AG20443 (cell line): ENCODE measurements around the gene HADHB.
"Not testable (repeated sequence)": the region's sequence is repeated elsewhere in the genome, so short reads cannot be mapped to it uniquely, and the experiment has no call there.

Source experiments
- DNase-seq: peaks from one replicate; pipeline ENCODE4 v3.0.0; 2012; ENCODE audit warnings: low spot score, mixed read lengths

Gene HADHB

DNA sequence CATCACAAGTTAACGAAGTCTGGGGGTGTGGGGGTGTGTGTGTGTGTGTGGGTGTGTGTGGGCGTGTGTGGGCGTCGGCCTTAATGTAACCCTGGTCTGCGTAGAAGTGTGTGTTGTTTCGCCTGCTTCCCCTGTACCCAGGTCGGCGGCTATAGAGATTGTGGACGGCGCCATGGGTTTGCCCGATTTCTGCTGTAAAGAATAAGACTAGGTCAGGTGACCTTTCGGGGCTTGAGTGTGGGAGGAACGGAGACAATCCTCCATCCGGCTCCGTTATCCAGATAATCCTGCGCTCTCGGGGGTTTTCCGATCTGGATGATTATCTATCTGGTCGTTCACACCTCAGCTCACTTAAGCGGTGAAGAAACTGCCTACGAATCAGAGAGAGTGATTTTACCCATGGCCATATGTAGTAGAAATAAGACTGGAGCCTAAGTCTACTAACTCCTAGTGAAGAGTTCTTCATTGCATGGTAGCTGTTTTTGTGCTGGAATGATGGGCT lies 543 bp downstream of the HADHB start:
- peak; percentile 29 for DNase-seq

DNA sequence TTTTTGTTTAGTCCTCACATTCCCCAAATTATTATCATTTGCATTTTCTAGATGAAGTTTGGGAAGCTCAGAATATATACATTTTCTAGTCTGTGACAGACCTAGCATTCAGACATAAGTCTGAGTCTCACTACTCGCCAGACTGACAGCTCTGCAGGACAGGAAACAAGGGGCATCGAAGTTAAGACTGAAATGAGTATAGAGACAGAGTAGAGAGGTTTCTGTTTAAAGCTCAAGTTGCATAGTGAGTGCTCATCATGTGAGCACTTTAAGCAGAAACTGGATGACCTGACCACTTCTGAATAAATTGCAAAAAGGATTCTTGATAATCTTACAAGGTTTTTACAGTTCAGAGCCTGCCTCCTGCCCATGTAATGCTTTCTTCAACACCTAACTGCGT lies 1.1 kb downstream of the HADHB start:
- no peak for DNase-seq

GRCh38 chr2:26246818-26247217 lies 2.1 kb downstream of the HADHB start:
- DNase-seq, result peak; percentile 9

DNA sequence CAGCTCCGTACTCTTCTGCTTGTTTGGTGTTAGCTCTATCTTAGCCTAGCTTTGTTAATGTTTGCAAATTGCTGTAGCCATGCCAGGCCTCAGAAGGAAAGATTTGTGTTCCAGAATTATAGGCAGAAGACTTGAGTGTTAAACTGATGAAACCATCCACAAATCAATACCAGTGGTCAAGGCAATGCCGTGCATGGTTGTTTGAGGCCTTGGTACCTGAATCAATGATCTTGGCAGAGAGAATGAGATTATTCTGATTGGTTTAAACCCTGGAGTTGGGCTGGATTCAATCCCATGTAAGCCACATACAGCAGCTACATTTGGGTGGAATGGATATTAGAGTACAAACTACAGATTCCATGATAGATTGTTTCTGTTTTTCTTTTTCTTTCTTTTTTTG lies 4.9 kb downstream of the HADHB start:
- DNase-seq, result no peak

DNA sequence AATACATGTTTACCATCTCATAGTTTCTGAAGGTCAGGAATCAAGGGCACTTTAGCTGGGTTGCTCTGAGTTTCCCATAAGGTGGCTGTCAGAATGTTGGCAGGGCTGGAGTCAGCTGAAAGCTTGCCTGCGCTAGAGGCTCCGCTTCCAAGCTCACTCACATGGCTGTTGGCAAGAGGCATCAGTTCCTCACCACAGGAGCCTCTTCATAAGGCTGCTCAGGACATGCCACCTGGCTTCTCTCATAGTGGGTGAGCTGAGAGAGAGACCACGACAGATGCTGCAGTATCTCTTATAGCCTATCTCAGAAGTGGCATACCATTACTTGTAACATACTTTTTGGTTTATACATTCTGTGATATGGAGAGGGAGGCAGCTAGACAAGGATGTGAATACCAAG lies 7.2 kb downstream of the HADHB start:
- no peak for DNase-seq

GRCh38 chr2:26255759-26256384 lies 11.1 kb downstream of the HADHB start:
- no peak for DNase-seq

- not testable (repeated sequence) for DNase-seq
Observed at GRCh38 chr2:26258836-26259235, 14.1 kb downstream of the HADHB start.

- DNase-seq, result no peak
Observed at GRCh38 chr2:26268213-26268612, 23.5 kb downstream of the HADHB start.

DNA sequence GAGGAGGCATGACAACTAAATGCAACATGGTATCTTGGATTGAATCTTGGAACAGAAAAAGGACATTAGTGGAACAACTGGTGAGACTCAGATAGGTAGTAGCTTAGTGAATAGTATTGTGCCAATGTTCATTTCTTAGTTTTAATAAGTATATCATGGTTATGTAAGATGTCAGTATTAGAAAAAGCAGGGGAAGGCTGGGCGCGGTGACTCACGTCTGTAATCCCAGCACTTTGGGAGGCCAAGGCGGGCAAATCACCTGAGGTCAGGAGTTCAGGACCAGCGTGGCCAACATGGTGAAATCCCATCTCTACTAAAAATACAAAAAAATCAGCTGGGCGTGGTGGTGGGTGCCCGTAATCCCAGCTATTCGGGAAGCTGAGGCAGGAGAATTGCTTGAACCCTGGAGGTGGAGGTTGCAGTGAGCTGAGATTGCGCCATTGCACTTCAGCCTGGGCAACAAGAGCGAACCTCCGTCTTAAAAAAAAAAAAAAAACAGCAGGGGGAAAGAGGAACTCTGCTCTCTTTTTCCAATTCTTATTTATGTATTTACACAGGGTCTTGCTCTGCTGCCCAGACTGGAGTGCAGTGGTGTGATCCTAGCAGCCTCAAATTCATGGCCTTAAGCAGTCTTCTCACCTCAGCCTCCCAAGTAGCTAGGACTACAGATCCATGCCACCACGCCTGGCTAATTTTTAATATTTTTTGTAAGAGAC lies 24.1 kb downstream of the HADHB start:
- DNase-seq, result not testable (repeated sequence)

- no peak for DNase-seq
Observed at GRCh38 chr2:26269571-26270158, 24.9 kb downstream of the HADHB start.

DNA sequence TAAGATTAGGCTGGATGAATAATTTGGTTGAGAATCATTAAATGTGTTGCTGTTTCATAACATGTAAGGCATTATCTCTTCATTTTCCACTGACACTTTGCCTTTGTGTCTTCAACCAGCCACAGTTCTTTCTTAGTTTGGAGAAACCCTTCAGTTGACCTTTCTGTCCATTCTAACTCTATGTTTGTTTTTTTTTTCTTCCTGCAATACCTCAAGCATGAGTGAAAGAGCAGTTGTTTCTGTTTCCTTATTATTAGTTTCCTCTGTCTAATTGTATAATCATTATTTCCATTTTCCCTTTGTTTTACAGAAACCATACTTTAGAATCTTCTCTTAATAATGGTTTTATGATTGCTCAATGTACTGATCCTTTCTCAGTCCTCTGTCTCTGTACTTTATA lies 25.6 kb downstream of the HADHB start:
- no peak for DNase-seq

- DNase-seq, result no peak
Observed at GRCh38 chr2:26273501-26273900, 28.8 kb downstream of the HADHB start.

DNA sequence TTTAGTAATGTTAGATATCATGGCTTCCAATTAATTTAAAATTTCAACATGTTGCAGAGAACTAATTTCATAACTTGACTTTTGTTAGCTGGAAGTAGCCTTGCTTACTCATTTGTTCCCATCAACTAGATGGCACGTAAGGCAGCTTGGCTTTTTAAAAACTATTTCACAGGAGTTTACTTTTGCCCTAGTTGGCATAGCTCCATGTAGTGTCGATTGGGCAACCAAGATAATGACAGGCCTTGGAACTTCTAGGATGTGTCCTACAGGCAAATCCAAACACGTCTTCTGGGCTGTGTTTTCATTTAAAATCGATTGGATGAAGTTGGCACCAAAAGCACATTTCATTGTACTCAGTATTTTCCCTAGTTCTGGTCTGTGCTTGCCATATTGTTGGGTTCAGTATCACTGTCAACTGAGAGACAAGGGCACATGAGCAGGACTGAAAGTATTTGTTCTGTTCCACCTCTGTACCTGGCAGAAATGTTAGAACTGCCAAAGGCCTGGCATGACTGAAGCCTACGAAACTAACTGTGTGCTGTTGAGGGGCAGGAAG lies 29.4 kb downstream of the HADHB start:
- DNase-seq, result peak; percentile 78

DNA sequence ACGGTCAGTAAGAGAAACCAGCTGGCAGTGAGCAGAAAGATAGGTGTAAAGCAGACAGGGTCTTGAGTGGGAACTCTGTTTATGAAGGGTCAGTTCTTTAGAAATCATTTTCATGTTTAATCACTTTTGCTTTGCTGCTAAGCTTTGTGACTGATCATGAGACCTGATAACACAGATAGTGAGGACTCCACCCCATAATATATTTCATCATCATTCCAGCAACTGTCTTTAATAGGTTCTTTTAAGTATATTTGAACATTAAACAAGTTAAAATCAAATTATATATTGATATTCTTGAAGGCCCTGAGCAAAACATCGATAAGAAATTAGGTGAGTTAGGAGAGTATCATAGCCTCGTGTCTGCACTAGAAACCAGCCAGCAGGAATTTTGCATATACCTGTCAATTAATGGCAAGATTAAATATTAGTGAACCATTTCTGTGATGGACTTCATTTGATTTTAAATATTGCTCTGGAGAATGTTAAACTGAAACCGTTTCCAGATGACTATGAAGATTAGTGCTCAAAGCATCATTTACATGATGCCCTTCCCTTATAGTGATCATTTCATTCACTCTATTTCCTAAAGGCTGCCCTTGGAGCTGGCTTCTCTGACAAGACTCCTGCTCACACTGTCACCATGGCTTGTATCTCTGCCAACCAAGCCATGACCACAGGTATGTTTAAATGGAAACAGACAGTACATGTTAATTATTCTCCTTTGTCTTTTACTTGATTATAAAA lies 31.9 kb downstream of the HADHB start:
- no peak for DNase-seq

- DNase-seq, result no peak
Observed at GRCh38 chr2:26279886-26280285, 35.1 kb downstream of the HADHB start.

DNA sequence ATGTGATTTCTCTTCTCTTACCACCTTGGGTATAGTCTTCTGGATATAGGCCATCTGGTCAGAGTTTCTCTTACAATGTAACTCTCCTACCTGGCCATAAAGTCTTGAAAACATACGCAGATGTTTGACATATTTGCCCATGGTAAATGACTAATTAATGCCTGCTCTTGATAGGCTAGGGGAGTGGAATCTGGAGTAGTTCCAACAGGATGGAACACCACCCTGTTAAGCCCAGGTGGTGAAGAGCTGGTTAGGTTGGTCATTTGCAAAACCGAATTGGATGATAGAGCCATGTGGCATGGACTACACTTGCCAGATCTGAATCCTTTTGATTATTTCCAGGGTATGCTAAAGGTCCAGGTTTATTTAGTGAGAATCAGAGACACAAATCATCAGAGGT lies 36.5 kb downstream of the HADHB start:
- no peak for DNase-seq

DNA sequence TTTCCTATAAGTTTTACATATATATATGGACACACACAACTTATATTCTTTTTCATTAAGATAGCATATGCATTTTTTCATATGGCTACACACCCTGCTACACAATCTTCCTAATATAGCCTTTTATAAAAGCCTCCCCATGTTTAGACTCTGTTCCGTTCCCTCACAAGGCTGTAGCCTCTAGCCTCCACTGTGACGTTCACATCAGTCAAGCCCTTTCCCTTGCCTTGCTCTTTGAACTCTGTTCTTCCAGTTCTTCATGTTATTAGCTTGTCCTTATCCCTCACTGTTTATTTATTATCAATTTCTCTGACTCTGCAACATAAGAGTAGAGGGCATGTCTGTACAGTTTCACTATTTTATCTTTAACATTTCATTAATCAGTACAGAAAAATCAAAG lies 38.9 kb downstream of the HADHB start:
- no peak for DNase-seq

DNA sequence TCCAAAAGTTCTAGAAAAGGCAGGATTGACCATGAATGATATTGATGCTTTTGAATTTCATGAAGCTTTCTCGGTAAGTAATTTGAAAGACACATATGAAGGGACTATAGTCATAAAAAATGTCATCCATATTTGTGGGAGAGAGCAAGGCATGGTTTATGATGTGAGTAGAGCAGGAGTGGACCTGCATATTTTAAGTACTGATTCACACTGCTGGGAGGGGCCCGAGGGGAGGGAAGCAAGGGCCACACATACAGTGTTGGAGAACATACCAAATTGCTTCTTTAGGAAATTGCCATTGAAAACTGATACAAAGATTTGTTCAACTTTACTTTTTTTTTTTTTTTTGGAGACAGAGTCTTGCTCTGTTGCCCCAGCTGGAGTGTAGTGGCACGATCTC lies 39.4 kb downstream of the HADHB start:
- DNase-seq, result peak; percentile 66

DNA sequence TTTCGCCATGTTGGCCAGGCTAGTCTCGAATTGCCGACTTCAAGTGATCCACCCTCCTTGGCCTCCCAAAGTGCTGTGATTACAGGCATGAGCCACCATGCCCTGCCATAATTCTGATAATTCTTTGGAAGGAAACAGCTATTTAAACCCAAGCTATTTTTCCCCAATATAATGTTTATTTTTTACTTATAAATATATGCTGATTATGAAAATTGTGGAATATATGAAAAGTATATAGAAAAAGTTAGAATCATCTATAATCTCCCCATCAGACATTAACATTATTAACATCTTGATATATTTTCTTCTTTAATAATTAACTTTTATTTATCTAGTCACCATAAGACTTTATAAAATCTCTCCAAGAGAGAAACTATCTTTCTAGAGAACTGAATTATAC lies 41.2 kb downstream of the HADHB start:
- no peak for DNase-seq

GRCh38 chr2:26290001-26290400 lies 45.3 kb downstream of the HADHB start:
- DNase-seq, result no peak

GRCh38 chr2:26292646-26293045 lies 47.9 kb downstream of the HADHB start:
- no peak for DNase-seq

- DNase-seq, result no peak
Observed at GRCh38 chr2:26295511-26295910, 50.8 kb downstream of the HADHB start.
